T-helper 22 cell (primary cell): ENCODE measurements around the gene ATP6V0D1.
"Not testable (repeated sequence)": the region's sequence is repeated elsewhere in the genome, so short reads cannot be mapped to it uniquely, and the experiment has no call there.

Experiments used
- DNase-seq: peaks from one replicate; pipeline ENCODE4 v3.0.0-alpha.2; 2020; ENCODE audit warnings: low read depth

ATP6V0D1 gene

DNA sequence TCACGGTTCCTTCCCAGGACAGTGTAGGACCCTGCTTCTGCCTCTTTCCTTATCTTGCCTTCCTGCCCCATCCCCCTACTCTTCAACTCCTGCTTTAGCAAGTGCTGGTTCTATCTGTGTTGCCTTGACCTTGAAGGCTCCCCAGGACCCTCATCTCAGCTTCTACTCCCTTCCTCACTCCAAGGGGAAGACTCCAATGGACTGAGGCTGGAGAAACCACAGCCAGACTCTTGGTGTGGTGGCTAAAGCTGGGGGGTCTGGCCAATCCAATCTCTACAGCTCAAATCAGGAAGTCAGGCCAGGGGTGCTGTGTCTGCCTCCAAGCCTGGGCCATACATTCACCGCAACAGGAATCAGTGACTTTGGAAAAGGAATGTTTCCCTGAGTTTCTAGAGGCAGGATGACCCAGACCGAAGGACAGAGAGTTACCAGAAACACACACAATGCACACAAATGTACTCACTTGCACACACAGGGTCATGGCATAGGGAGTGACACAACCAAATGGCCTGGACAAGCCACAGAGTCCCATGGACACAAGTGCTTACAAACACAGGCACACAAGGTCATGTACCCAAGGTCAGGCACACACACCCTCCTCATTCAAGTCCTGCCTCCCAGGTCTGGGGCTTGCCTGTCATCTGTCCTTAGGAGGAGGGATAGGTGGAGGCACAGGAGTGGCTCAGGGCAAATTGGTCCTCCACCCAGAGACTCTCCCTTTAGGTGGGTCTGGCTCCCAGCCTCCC, 51.7 kb downstream of the ATP6V0D1 start:
- no peak for DNase-seq

DNA sequence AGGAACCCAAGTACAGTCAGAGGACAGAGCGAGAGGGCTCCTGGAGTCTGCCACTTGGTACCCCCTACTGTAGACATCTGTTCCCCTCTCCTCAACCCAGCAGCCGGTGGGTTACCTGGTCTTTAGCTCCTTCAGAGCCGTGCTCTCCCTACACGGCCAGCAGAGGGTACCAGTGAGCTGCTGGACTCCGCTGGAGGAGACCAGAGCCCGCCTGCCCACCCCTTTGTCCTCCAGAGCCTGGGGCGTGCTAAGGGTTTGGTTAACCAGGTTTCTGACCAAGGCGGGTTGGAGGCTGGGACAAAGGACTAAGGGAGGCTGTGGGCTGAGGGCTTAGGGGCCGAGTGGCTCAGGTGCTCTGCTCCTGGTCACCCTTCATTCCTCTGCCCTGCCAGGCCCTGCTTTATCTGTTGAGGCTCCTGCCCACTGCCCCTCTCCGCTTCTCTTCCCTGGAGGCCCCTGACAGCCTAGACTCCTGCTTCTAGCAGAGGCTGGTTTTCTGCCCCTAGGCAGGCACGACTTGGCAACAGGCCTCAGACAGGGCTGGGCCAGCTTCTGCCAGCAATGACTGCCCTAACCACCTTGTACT, 52.7 kb downstream of the ATP6V0D1 start:
- DNase-seq = no peak

DNA sequence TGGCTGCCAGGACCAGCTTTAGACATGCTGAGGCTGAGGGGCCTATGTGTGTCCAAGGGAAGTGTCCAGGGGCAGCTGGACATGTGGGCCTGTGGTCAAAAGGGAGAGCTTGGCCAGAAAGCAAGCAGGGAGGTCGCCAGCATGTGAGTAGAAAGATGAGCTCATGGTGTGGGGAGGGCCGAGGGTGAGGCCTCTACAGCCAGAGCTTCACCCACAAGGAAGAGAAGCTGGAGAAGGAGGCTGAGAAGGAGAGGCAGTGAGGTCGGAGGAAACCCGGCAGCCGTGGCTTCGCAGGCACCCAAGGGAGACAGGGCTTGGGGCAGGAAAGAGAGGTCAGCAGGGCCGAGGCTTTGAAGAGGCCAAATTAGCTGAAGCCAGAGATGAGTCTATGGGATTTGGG, 54.0 kb downstream of the ATP6V0D1 start:
- DNase-seq = no peak

DNA sequence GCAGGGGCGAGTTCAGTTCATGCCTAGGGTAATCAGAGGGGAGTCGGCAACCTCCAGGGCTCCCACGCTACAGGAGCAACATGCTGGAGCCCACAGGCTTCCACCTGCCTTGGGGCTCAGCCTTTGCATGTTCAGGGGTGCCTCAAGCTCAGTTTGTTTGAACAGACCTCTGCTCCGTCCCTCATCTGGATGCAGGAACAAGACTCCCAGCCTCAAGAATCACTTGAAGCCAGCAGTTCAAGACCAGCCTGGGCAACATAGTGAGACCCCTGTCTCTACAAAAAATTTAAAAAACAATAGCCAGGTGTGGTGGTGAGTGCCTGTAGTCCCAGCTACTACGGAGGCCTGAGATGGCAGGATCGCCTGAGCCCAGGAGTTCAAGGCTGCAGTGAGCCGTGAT, 54.9 kb downstream of the ATP6V0D1 start:
- no peak for DNase-seq

DNA sequence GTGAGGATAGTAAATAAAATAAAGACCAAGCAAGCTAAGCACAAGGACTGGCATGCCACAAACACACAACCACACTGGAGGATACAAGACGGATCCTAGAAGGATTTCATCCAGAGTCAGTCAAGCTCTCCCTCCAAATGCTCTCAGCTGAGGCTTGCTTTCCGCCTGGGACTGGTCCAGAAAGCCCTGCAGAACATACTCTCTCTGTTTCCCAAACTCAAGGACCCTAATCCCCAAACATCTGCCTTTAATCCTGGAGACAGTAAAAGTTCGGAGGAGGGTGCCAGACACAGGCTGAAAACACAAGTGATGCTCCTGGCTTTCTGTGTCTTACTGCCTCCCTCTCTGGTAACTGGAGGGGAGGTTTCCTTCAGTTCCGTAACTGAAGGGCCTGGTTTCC, 55.4 kb downstream of the ATP6V0D1 start:
- DNase-seq = no peak

DNA sequence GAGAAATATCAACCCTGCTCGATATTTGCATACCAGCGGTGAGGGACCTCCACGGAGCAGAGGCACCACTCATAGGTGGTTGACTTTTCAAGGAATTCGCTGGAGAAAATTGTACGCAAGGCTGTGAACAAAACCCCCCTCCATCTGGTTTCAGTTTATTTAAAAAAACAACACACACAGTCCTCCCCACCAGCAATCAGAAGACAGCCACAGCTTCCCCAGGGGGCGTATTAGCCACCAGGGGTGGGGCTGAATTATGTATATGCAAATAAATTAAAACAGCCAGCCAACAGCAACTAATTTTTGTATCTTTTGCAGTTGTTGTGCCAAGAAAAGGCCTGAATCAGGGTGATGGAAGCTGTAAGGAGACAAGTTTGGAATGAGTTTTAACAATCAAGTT, 55.9 kb downstream of the ATP6V0D1 start:
- no peak for DNase-seq

DNA sequence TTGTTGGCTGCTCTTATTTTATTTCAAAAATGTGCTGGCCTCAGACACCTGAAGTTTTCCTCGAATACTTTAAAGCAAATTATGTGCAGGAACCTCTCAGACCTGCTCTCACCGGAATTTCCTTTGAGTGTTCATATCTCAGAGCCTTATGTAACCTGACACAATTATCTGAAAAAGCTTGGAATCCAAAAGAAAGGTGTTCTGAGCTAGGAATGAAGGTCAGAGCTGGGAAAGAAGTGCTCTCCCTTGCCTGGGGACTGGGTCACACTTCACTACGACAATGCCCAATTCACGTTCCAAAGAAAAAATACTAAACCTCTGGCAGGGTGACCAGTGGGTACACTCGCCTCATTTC, 56.7 kb downstream of the ATP6V0D1 start:
- no peak for DNase-seq

DNA sequence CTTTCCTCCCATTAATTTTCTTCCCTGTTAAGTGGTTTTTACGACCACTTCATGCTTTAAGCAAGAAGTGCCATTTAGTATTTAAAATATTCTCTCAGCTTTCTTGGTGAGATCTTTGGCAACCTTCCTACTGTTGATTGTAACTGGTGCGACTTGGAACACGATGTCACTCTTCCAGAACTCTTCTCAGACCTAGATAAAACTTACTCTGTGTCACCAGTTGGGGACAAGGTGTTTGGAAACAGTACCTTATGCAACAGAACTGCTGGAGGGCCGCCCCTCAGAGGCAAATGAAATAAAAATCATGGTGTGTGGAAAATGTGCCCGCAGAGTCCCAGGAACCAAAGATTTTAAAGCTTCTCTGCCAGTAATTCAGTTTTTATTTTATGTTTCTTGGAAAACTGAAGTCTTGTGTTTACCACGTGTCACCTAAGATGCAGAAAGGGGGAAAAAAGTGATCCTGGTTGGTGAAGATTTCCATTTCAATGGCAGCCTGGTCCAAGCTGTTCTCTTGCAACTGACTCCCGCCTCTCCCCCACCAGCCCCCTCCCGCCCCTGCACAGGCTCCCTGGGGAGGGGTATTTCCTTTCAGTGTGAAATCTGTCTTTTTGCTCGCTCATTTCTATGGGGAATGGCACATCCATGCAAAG, 57.2 kb downstream of the ATP6V0D1 start:
- no peak for DNase-seq

DNA sequence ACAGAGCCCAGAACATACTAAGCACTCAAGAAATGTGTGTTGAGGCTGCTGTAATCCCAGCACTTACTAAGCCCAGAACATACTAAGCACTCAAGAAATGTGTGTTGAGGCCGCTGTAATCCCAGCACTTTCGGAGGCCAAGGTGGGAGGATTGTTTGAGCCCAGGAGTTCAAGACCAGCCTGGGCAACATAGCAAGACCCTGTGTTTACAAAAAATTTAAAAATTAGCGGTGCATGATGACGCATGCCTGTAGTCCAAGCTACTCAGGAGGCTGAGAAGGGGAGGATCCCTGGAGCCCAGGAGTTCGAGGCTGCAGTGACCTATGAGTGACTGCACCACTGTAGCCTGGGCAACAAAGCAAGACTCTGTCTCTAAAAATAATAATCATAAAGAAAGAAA, 57.9 kb downstream of the ATP6V0D1 start:
- DNase-seq = no peak

DNA sequence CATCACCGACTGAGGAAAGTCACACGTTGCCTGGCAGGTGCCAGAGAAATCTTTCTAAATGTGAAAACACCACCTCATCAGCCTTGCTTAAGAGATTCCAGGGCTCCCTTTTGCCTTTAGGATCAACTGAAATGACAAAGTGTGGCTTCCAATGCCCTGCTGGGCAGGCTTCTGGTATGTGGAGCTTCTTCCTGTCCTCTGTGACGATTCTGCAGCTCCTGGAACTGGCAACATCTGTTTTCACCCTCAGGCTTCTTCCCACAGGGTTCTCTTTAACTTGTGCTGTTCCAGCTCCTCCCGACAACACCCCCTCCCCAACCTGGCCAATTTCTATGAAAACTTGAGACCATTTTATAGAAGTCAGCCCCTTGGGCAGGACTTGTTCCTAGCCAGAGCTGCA, 59.9 kb downstream of the ATP6V0D1 start:
- DNase-seq = no peak

DNA sequence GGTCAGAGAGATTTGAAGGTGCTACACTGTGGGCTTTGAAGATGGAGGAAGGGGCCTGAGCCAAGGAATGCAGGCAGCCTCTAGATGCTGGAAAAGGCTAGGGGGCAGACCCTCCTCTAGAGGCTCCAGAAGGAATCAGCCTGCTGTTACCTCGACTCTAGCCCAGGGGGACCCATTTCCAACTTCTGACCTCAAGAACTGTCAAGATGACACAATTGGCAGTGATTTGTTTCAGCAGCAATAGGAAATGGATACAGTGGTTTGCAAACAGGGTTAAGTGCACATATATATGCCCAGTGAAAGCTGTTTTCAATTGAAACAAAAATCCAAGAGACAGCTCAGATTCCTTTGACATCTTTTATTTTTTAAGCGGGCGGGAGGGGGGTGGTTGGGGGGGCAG, 61.0 kb downstream of the ATP6V0D1 start:
- DNase-seq = no peak

DNA sequence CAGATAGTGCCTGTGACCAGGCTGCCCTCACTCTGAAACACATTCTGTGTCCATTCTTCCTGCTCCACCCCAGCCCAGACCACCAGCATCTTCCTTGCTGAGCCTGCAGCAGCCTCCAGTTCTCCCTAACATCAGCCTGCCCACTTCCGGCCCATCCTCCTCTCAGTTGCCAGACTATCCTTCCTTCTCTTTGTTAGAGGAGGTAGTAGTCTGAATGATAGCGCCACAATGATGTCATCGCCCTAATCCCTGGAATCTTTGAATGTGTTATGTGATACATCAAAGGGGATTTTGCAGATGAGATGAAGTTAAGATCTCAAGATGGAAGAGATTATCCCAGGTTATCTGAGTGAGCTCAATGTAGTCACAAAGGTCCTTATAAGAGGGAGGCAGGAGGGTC, 61.5 kb downstream of the ATP6V0D1 start:
- no peak for DNase-seq

DNA sequence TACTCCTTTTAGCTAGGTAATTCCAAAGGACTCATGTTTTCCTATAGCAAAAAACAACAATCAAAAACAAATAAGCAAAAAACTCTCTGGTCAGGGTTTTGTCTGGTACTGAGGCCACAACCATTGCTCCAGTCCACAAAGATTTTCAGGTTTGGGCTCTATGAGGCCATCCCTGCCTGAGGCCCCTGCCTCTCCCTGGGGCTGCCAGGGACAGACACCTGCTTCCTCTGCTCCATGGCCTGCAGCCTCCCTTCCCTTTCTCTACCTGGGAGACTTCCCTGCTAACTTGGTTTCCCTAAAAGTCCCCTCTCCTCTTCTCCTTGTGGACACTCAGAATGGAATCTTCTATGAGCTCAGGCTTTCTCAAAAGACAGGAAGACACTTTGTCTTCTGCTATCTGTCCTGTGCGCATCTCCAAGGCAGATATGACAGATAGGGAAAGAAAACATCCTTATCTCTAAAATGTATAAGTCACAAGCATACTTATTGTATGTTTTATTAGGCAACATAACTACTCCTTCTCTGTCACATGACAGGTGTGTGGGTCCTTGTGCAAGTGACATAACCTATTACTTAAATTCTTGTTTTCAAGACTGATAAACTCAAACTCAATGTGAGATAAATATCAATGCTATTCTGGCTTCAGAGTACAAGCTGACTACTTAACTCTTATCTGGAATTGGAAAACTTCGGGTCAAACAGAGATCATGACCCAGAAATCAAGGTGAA, 63.5 kb downstream of the ATP6V0D1 start:
- DNase-seq = no peak

DNA sequence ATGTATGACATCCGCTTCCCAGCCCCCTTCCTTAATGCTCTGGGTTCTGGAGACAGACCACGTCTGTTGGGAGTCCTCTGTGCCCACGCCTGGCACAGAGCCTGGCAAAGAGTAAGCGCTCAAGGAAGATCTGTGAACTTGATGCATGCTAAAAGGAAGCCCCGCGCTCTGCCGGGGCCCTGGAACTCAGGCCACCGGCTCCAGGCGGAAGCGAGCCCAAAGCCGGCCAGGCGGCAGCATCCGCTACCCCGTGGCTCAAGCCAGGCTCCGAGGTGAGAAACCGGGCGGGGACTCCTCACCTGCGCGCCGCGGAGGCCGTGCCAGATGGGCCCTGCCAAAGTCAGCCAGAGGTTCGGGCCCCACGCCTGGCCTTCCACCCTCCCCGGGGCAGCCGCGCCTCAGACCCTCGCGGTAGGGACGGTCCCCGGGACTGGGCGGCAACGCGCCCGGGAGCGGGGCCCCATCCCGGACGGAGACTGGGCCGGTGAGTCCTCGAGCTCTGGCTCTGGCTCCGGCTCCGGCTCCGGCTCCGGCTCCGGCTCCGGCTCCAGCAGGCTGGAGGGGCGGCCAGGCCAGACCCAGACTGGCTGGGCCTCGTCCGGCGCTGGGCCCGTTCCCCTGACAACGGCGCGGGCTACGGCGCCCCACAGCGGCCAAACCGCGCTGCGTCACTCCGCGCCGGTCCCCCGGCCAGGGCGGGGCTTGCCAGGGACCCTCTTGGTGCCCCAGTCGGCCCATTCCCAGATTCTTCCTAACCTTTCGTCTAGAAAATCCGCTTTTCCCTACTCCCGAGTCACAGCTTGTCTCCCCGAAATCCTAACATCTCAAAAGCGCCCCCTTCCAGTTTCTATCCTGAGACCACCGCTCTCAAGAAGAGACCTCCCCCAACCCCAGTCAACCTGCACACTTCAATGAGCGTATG, 64.8 kb downstream of the ATP6V0D1 start, which contains the start of gene ZDHHC1:
ZDHHC1 (minus strand) TSS at position 606 of the 922 bp plus-strand sequence. CDS start 8,702 bp downstream, outside the sequence.
- no peak for DNase-seq

DNA sequence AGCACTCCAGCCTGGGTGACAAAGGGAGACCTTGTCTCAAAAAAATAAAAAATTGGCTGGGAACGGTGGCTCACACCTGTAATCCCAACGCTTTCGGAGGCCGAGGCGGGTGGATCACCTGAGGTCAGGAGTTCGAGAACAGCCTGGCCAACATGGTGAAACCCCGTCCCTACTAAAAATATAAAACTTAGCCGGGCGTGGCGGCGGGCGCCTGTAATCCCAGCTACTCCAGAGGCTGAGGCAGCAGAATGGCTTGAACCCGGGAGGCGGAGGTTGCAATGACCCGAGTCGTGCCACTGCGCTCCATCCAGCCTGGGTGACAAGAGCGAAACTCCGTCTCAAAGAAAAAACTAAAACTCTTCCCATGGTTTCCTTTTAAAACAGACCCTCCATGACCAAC, 65.5 kb downstream of the ATP6V0D1 start:
- DNase-seq = not testable (repeated sequence)

DNA sequence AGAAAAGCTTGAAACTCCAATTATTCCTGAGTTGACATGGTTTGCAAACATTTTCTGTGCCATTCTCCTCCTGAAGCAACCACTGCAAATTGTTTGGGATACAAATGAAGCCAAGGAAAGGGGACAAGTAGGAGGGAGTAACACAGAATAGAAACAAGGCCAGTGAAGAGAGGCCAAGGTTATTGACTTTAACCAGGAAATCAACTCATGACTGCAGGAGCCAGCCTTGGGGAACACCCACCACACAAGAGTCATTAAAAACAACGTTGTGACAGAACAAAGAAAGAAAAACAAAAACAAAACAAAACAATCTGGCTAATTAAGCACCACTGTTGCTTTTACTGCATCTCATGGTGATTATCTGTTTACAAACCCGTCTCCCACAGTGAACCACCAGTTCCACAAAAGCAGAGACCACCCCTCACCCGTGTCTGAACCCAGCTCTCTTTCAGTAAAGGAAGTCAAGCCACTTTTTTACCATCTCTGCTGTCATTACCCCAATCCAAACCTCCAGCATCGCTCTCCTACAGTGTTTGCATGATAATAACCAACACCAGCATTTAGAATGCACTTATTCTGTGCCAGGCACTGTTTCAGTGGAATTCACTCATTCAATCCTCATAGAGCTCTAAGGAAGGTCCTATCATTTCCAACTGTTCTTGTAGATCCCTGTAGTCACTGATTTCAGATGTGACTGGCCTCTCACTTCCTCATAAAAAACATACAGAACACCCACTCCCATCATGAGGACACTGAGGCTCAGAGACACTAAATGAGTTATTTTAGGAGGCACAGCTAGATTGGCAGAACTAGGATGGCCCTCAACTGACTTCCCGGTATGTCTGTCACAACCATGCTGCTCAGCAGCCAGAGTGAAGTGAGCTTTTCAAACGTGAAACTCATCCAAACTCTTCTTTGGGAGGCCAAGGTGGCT, 66.7 kb downstream of the ATP6V0D1 start:
- DNase-seq = no peak

DNA sequence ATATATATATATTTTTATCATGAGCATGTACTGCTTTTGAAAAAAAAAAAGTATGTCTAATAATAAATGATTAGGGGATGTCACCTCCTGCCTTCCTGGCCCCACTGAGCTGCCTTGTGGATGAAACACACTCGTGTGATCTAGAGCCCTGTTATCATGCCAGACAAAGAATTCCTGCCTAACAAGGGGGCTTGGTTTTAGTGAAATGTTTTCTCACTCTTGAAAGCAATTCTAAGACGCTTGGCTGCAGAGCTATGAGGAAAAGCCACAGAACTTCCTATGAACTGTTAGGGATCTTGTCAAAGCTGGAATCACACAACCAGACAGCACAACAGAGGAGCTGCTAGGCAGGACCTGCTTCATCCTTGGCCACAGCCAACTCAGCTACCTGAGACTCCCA, 68.7 kb downstream of the ATP6V0D1 start:
- no peak for DNase-seq

DNA sequence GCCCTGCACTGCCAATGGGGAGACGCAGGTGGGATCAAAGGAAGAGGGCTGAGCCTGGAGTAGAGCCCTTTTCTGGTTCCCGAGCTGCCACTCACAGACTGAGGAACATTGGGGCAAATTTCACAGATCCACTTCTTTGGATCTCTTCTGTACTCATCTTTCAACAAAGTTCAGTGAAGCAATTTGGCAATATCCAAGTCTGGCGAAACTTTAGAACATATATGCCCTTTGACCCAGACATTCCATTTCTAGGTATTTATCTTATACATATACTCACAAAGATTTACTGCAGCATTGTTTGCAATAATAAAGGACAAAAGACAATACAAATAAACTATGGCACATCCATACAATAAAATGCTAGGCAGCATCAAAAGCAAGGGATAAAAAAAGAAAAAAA, 69.6 kb downstream of the ATP6V0D1 start:
- no peak for DNase-seq

DNA sequence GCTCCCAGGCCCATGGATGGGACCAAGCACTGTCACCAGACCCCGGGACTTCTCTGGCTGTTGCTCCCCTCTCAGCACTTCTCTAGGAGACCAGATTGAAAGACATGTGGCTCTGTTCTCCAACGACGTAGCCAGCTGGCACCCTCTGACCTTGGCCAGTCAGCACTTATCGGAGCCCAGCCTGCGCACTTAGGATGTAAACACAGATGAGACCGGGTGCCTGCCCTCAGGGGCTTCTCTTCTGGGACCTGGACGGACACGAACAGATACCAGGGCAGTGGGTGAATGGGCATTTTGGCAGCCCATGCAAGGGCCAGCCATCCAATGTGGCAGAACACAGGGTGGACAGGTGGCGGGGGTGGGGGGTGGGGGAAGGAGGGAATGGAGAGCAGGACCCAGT, 71.3 kb downstream of the ATP6V0D1 start:
- no peak for DNase-seq

DNA sequence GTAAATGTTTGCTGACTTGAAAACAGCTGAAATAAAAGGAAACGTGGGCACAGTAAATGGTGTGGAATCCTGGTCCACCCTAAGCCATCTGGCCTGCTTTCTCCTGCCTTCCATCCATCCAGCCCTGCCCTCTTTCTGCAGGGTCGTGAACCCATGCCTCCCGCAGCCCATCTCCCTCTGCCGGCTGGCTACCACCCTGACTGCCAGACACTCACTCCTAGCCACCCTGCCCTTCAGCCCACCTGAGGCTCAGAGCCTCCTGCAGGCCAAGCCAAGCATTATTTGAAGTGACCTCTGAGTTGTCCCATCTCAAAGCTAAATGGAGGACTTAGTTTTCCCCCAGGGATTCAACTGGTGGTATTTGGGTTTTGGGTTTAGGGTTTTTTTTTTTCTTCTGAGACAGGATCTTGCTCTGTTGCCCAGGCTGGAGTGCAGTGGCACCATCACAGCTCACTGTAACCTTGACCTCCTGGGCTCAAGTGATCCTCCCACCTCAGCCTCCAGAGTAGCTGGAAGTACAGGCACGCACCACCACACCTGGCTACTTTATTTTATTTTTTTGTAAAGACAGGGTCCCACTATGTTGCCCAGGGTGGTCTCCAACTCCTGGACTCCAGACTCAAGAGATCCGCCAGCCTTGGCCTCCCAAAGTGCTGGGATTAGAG, 73.0 kb downstream of the ATP6V0D1 start:
- DNase-seq = no peak
